Dendritic cell treated with granulocyte-macrophage colony-stimulating factor and Interleukin-4, amounts not matched to agents 40 ng/mL and 50 ng/mL, for 4 days (primary cell): ENCODE results near the gene TRIM71.
"Not testable (repeated sequence)": the region's sequence is repeated elsewhere in the genome, so short reads cannot be mapped to it uniquely, and the experiment has no call there.

Source experiments
- H3K27ac Mint-ChIP-seq: one replicate; pipeline ENCODE4 v1.8.0; 2022; ENCODE audit warnings: mild to moderate bottlenecking, mixed read lengths
- H3K27me3 Mint-ChIP-seq: one replicate; pipeline ENCODE4 v1.8.0; 2022; ENCODE audit warnings: mild to moderate bottlenecking, mixed read lengths
- H3K36me3 Mint-ChIP-seq: one replicate; pipeline ENCODE4 v1.8.0; 2022; ENCODE audit warnings: low read depth, mixed read lengths
- H3K4me1 Mint-ChIP-seq: one replicate; pipeline ENCODE4 v1.8.0; 2022; ENCODE audit warnings: low read depth, mixed read lengths
- H3K4me3 Mint-ChIP-seq: one replicate; pipeline ENCODE4 v1.8.0; 2022; ENCODE audit warnings: mild to moderate bottlenecking, moderate library complexity, mixed read lengths
- H3K9me3 Mint-ChIP-seq: one replicate; pipeline ENCODE4 v1.8.0; 2022; ENCODE audit warnings: mixed read lengths
- intact Hi-C: fragments of 100-400 bp; cut with micrococcal nuclease; formaldehyde crosslinking; loops from one replicate; pipeline ENCODE4 v1.15.0; 2022

The TRIM71 gene

GRCh38 chr3:32817558-32818228, at the start of gene TRIM71:
Gene TRIM71 (plus strand): TSS chr3:32817997. CDS start chr3:32818081, 84 bp downstream.
- Mint-ChIP-seq H3K36me3 (no peaks in the 10 kb centered on the region), H3K27ac (peak within 1 kb of the TSS; percentile 72), H3K27me3 (peaks cover 54% of the 10 kb centered on the region), H3K4me3 (peak within 1 kb of the TSS; percentile 90), H3K9me3 (no peaks in the 10 kb centered on the region), H3K4me1 (peaks cover 47% of the 10 kb centered on the region)
- intact Hi-C loops: no loop called here

- peaks cover 15% of the 10 kb centered on the region for H3K4me1 Mint-ChIP-seq
- intact Hi-C loops: no loop called here
- H3K4me3 Mint-ChIP-seq: no peak overlapping the region
- peaks cover 21% of the 10 kb centered on the region for H3K27me3 Mint-ChIP-seq
- H3K27ac Mint-ChIP-seq: no peak overlapping the region
- no peaks in the 10 kb centered on the region for H3K9me3 Mint-ChIP-seq
- peaks cover 30% of the 10 kb centered on the region for H3K36me3 Mint-ChIP-seq
Observed at GRCh38 chr3:32778389-32778788, 39.4 kb upstream of the TRIM71 start.

GRCh38 chr3:32780071-32780734, 37.6 kb upstream of the TRIM71 start:
- intact Hi-C loops: no loop called here
- peak overlapping the region; percentile 86 for H3K4me3 Mint-ChIP-seq
- peaks cover 15% of the 10 kb centered on the region for H3K4me1 Mint-ChIP-seq
- H3K36me3 Mint-ChIP-seq: peaks cover 12% of the 10 kb centered on the region
- no peaks in the 10 kb centered on the region for H3K9me3 Mint-ChIP-seq
- peaks cover 21% of the 10 kb centered on the region for H3K27me3 Mint-ChIP-seq
- no peak overlapping the region for H3K27ac Mint-ChIP-seq

GRCh38 chr3:32780735-32781210, 37.0 kb upstream of the TRIM71 start:
- Mint-ChIP-seq H3K4me1 (peaks cover 15% of the 10 kb centered on the region), H3K4me3 (peak overlapping the region; percentile 86), H3K36me3 (peaks cover 7% of the 10 kb centered on the region), H3K27ac (peak overlapping the region; percentile 56), H3K9me3 (no peaks in the 10 kb centered on the region), H3K27me3 (peaks cover 21% of the 10 kb centered on the region)
- intact Hi-C loops: no loop called here

- Mint-ChIP-seq H3K4me1 (peaks cover 15% of the 10 kb centered on the region), H3K4me3 (peak overlapping the region; percentile 86), H3K27me3 (peaks cover 21% of the 10 kb centered on the region), H3K9me3 (no peaks in the 10 kb centered on the region), H3K36me3 (peaks cover under 1% of the 10 kb centered on the region), H3K27ac (peak overlapping the region; percentile 56)
- intact Hi-C loops: no loop called here
Observed at GRCh38 chr3:32781211-32781968, 36.4 kb upstream of the TRIM71 start.

- intact Hi-C loops, H3K36me3 Mint-ChIP-seq, H3K27ac Mint-ChIP-seq, H3K9me3 Mint-ChIP-seq: not testable (repeated sequence)
- Mint-ChIP-seq H3K4me1 (peaks cover 15% of the 10 kb centered on the region), H3K27me3 (peaks cover 21% of the 10 kb centered on the region), H3K4me3 (peak overlapping the region; percentile 26)
Observed at GRCh38 chr3:32781969-32782270, 35.9 kb upstream of the TRIM71 start.

- peaks cover 15% of the 10 kb centered on the region for H3K4me1 Mint-ChIP-seq
- no peak overlapping the region for H3K27ac Mint-ChIP-seq
- H3K27me3 Mint-ChIP-seq: peaks cover 21% of the 10 kb centered on the region
- H3K4me3 Mint-ChIP-seq: no peak overlapping the region
- H3K9me3 Mint-ChIP-seq: no peaks in the 10 kb centered on the region
- H3K36me3 Mint-ChIP-seq: no peaks in the 10 kb centered on the region
- intact Hi-C loops: no loop called here
Observed at GRCh38 chr3:32782407-32782806, 35.4 kb upstream of the TRIM71 start.

GRCh38 chr3:32791833-32792232, 26.0 kb upstream of the TRIM71 start:
- intact Hi-C loops: no loop called here
- Mint-ChIP-seq H3K9me3 (no peaks in the 10 kb centered on the region), H3K27me3 (no peaks in the 10 kb centered on the region), H3K4me3 (no peak overlapping the region), H3K27ac (no peak overlapping the region), H3K36me3 (no peaks in the 10 kb centered on the region), H3K4me1 (no peaks in the 10 kb centered on the region)

- Mint-ChIP-seq H3K27ac (no peak overlapping the region), H3K4me1 (no peaks in the 10 kb centered on the region), H3K4me3 (no peak overlapping the region), H3K9me3 (no peaks in the 10 kb centered on the region), H3K27me3 (no peaks in the 10 kb centered on the region), H3K36me3 (no peaks in the 10 kb centered on the region)
- intact Hi-C loops: no loop called here
Observed at GRCh38 chr3:32794487-32795308, 23.1 kb upstream of the TRIM71 start.

GRCh38 chr3:32796384-32796950, 21.3 kb upstream of the TRIM71 start:
- H3K36me3 Mint-ChIP-seq, H3K4me3 Mint-ChIP-seq, H3K27me3 Mint-ChIP-seq, H3K27ac Mint-ChIP-seq, intact Hi-C loops, H3K9me3 Mint-ChIP-seq, H3K4me1 Mint-ChIP-seq: not testable (repeated sequence)

GRCh38 chr3:32797776-32798175, 20.0 kb upstream of the TRIM71 start:
- Mint-ChIP-seq H3K36me3 (no peaks in the 10 kb centered on the region), H3K27me3 (no peaks in the 10 kb centered on the region), H3K4me3 (no peak overlapping the region), H3K9me3 (no peaks in the 10 kb centered on the region), H3K27ac (no peak overlapping the region), H3K4me1 (no peaks in the 10 kb centered on the region)
- intact Hi-C loops: no loop called here

- H3K27ac Mint-ChIP-seq, intact Hi-C loops, H3K4me3 Mint-ChIP-seq, H3K36me3 Mint-ChIP-seq, H3K27me3 Mint-ChIP-seq, H3K9me3 Mint-ChIP-seq, H3K4me1 Mint-ChIP-seq: not testable (repeated sequence)
Observed at GRCh38 chr3:32801440-32801839, 16.4 kb upstream of the TRIM71 start.

GRCh38 chr3:32813180-32813579, 4.6 kb upstream of the TRIM71 start:
- Mint-ChIP-seq H3K9me3 (no peaks in the 10 kb centered on the region), H3K4me1 (peaks cover 41% of the 10 kb centered on the region)
- intact Hi-C loops: no loop called here

More at GRCh38 chr3:32813180-32813579, 4.6 kb upstream of the TRIM71 start:
- no peak overlapping the region for H3K27ac Mint-ChIP-seq
- no peaks in the 10 kb centered on the region for H3K36me3 Mint-ChIP-seq
- H3K4me3 Mint-ChIP-seq: no peak overlapping the region
- peaks cover 26% of the 10 kb centered on the region for H3K27me3 Mint-ChIP-seq
